ENCODE results near the gene KIF18B.

- TF ChIP-seq, protein P1, sequence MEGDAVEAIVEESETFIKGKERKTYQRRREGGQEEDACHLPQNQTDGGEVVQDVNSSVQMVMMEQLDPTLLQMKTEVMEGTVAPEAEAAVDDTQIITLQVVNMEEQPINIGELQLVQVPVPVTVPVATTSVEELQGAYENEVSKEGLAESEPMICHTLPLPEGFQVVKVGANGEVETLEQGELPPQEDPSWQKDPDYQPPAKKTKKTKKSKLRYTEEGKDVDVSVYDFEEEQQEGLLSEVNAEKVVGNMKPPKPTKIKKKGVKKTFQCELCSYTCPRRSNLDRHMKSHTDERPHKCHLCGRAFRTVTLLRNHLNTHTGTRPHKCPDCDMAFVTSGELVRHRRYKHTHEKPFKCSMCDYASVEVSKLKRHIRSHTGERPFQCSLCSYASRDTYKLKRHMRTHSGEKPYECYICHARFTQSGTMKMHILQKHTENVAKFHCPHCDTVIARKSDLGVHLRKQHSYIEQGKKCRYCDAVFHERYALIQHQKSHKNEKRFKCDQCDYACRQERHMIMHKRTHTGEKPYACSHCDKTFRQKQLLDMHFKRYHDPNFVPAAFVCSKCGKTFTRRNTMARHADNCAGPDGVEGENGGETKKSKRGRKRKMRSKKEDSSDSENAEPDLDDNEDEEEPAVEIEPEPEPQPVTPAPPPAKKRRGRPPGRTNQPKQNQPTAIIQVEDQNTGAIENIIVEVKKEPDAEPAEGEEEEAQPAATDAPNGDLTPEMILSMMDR (conservative IDR thresholded peaks at IDR 0.05; ENCODE audit: low read length) = no peak
- TF ChIP-seq EZH2phosphoT487 (IDR thresholded peaks at IDR 0.05; ENCODE audit: borderline replicate concordance, low read depth, low read length) = no peak
These were observed 23.4 kb downstream of the KIF18B start for GRCh38 chr17:44924107-44924544.

All from OCI-LY7 (cell line).